ENCODE results near the gene ICOS.

Gene ICOS

GRCh38 chr2:203936535-203936934, at the start of gene ICOS:
Gene ICOS, plus strand, starts transcription at chr2:203936763. Its CDS starts 52 bp downstream, at chr2:203936815.
- peak; percentile 31 for DNase-seq (ENCODE audit: low read depth)

DNA sequence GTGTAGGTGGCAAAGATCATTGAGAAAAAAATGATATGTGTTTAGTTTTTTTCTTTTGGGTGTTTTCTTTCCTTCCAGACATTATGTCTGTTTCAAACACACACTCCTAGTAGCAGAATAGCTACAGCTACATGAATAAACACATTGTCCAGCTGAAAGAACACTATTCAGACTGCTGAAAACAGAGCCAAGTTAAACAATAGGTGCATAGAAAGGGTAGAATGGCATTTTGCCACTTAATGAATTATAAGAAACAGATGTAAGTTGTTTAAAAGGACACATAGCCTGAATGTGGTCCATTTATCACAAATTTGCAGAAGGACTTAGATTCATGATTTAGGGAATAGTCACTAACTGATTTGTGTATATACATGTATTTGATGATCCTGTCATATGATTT, 48.9 kb upstream of the ICOS start:
- no peak for DNase-seq (ENCODE audit: low read depth)

DNA sequence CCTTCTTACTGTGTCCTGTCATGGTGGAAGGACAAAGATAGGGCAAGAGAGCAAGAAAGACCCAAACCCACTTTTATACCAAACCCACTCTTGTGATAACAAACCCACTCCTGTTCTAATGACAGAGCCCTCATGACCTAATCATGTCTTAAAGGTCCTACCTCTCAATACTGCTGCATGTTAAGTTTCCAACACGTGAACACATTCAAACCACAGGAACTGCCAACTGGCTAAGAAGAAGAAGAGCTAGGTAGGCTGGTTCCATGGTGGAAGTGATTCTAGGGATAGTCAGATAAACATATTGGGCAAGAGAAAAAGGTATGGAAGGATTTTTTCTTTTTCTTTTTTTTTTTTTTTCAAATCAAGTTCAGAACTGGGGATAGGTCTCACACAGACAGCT, 47.0 kb upstream of the ICOS start:
- no peak for DNase-seq (ENCODE audit: low read depth)

DNA sequence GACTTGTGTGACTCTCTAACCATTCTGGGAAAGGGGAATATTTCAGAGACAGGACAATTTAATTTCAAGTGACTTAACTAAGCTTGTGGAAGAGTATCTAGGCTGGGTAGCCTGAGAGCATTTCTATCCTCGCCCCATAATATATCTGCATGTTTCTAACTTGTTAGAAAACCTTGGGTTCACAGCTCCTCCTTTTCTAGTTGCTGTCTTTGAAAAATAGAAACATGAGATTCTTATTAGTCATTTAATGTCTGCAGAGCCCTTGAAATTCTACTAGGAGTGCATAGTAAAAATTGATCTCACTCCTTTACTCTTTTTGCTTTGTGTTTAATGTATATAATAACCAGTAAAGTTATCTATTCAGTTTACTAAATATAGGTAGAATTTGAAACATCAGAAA, 46.6 kb upstream of the ICOS start:
- DNase-seq (ENCODE audit: low read depth), result no peak

- DNase-seq (ENCODE audit: low read depth), result no peak
These were observed 45.8 kb upstream of the ICOS start for GRCh38 chr2:203890733-203891132.

GRCh38 chr2:203891474-203891873, 45.1 kb upstream of the ICOS start:
- DNase-seq (ENCODE audit: low read depth), result no peak

- DNase-seq (ENCODE audit: low read depth), result no peak
These were observed 44.4 kb upstream of the ICOS start for GRCh38 chr2:203892207-203892606.

DNA sequence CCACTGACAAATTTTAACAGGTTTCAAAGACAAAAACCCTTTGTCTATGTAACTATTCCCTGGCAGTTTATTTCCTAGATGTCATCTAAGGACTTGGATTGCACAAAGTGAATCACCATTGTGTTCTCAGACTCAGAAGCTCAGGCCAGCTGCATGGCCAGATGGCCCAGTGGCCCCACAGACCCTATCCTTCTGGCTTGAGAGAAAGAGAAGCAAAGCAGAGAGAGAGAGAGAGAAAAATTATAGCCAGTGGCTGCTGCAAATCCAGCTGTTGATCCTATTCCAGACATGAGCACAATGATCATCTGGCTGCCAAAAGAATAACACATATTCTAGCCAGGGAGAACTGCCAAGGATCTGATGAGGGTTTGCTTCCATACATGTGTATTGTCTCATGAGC, 43.2 kb upstream of the ICOS start:
- DNase-seq (ENCODE audit: low read depth), result no peak

DNA sequence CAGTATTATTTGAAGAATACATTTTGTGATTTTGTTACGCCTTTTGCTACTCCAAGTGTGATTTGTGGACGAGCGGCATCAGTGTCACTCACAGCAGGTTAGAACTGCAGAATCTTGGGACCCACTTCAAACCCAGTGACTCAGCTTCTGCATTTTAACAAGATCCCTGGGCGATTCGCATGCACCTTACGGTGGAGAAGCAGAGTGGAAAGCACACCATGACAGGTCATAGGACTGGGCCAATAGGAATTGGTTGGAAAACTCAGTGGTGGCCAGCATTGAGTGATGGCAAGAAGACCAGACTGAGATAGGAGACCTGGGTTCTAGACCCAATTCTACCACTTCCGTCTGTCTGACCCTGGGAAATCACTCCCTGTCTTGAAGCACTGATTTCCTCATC, 42.7 kb upstream of the ICOS start:
- no peak for DNase-seq (ENCODE audit: low read depth)

DNA sequence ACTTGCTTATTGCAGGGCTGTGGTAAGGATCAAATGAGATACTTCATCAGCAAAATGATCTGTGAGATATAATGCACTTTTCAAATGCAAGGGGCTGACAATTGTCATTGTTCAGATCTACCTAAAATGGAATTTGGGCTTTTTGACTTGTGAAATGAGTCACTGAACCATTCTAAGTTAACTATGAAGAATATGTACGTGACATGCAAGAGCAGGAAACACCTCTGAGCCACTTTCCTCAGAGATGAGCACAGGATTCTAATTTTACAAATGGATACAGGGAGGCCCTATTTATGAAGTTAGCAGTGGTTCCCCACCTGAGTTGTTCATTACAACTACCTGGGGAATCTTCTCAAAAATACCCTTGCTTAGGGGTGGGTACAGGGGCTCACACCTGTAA, 42.3 kb upstream of the ICOS start:
- DNase-seq (ENCODE audit: low read depth), result no peak

GRCh38 chr2:203897544-203897943, 39.0 kb upstream of the ICOS start:
- no peak for DNase-seq (ENCODE audit: low read depth)

DNA sequence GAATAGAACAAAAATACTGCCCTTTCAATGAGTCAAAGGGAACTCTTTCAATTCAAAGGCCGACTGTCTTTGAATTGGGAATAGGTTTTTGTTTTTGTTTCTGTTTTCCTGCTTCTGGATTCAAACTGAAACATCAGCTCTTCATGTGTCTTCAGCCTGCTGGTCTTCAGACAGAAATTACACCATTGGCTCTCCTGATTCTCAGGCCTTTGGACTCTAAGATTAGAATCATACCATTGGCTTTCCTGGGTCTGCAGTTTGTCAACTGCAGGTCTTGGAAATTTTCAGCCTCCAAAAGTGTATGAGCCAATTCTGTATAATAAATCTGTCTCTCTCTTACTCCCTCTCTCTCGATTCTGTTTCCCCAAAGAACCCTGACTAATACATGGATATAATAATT, 37.9 kb upstream of the ICOS start:
- DNase-seq (ENCODE audit: low read depth), result no peak

- DNase-seq (ENCODE audit: low read depth), result no peak
These were observed 36.3 kb upstream of the ICOS start for GRCh38 chr2:203900253-203900652.

- no peak for DNase-seq (ENCODE audit: low read depth)
These were observed 32.5 kb upstream of the ICOS start for GRCh38 chr2:203904022-203904421.

DNA sequence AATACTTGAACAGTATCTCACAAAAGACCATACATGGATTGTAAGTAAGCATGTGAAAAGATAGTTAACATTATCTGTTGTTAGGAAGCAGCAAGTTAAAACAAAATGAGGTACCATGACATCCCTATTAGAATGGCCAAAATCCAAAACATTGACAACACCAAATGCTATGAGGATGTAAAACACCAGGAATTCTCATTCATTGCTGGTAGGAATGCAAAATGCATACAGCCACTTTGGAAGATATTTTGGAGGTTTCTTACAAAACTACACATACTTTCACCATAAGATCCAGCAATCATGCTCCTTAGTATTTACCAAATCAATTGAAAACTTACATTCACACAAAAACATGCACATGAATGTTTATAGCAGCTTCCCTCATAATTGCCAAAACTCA, 30.9 kb upstream of the ICOS start:
- DNase-seq (ENCODE audit: low read depth), result no peak

GRCh38 chr2:203908066-203908796, 28.3 kb upstream of the ICOS start:
- DNase-seq (ENCODE audit: low read depth), result no peak

DNA sequence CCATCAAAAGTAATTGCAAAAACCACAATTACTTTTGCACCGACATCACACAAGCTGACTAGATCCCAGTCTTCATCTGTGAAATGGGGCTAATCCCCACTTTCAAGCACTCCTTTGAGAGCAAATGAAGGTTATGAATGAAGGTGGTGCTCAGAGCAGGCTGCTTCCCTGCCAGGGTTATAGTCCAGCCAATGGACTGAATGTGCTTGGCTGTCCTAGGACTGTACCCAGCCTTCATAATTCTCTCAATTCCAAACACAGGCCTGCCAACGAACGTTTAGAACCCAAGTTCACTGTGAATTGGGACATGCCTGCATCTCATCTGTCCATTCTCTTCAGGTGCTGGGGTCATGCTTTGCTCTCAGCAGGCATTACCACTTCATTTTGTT, 27.8 kb upstream of the ICOS start:
- no peak for DNase-seq (ENCODE audit: low read depth)

GRCh38 chr2:203909261-203909967, 27.1 kb upstream of the ICOS start:
- no peak for DNase-seq (ENCODE audit: low read depth)

- no peak for DNase-seq (ENCODE audit: low read depth)
These were observed 26.6 kb upstream of the ICOS start for GRCh38 chr2:203909974-203910373.

DNA sequence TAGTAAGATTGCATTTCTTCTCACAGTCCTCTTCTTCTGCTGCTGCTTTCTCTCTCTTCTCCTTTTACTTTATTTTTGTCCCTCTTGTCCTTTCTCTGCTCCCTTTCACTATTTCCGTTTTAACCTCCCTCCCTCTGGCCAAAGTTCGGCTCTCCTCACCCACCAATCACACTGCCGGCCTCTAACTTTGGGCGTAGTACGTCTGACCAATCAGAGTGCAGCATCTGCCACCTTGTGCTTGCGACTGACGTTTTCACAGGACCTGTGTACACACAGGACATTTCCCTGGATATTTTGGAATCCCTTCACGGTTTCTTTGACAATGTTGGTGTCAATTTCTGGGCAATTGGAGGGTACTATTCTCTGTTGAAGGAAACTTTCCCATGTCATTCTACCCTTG, 22.6 kb upstream of the ICOS start:
- DNase-seq (ENCODE audit: low read depth), result no peak

GRCh38 chr2:203914546-203915182, 21.9 kb upstream of the ICOS start:
- no peak for DNase-seq (ENCODE audit: low read depth)

DNA sequence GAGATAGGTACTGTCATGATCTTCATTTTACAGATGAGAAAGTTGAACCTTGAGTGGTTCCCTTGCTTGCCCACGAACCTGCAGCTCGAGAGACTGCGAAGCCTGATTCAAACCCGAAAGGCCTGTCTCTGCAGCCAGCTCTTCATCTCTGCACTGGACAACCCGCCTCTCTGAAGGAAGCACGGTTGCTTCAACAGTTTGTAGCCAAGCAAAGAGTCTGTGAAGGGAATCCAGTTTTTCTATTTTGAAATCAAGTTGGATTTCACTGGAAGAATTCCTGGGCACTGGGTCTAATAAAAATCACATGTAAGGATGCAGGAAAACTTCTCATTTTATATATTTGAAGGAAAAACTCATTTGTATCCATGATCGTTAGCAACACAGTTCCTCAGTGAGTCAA, 21.3 kb upstream of the ICOS start:
- no peak for DNase-seq (ENCODE audit: low read depth)

- DNase-seq (ENCODE audit: low read depth), result no peak
These were observed 19.8 kb upstream of the ICOS start for GRCh38 chr2:203916756-203917155.
